Endothelial cell of umbilical vein (primary cell): Measurements from ENCODE around the gene WNT10A. TPM values are rescaled to one million over a fixed set of nuclear protein-coding genes. Genes with fewer than 3 reads are reported as not detected.
"Not testable (repeated sequence)": the region's sequence is repeated elsewhere in the genome, so short reads cannot be mapped to it uniquely, and the experiment has no call there.

Source experiments
- BruUV-seq: library from RNA; stranded (reverse); fragments of 400-500 nt; replicated peaks from 2 replicates; lab custom pipeline; 2021; lab: Mats Ljungman, UMichigan
- CTCF ChIA-PET: fragments of 300-600, 350-600 bp; sonication (Branson Sonifier 250); formaldehyde crosslinking; loops from one replicate; lab custom pipeline; 2021; ENCODE audit warnings: antibody characterized with exemption, inconsistent platforms; lab: Charles Lee
- POLR2A ChIA-PET: fragments of 300-600, 350-600 bp; sonication (Branson Sonifier 250); formaldehyde crosslinking; loops from one replicate; lab custom pipeline; 2021; ENCODE audit warnings: antibody characterized with exemption, inconsistent platforms; lab: Charles Lee
- DNase-seq: peaks from one replicate; pipeline ENCODE4 v3.0.0-alpha.2; 2011; ENCODE audit warnings: low read depth, low spot score
- FAIRE-seq: peaks from 2 replicates; lab custom pipeline; 2011; peaks lifted over from hg19 to GRCh38; lab: Jason Lieb, UNC
- H2AFZ ChIP-seq: 2 replicates; pipeline ENCODE4 v1.6.0; 2012; ENCODE audit warnings: low read depth, low read length, control low read depth, inconsistent platforms
- H3K27ac ChIP-seq: 2 replicates; pipeline ENCODE4 v1.5.1; 2011; ENCODE audit warnings: low read depth, mild to moderate bottlenecking, control low read depth, low read length, moderate library complexity; ENCODE audit not compliant: insufficient read depth
- H3K27me3 ChIP-seq, 2 experiments: 2 replicates each; pipeline versions ENCODE4 v1.6.0 to v1.6.1; 2011; ENCODE audit warnings: low read length in 2 of 2, mixed read lengths in 1 of 2; ENCODE audit not compliant: control insufficient read depth in 2 of 2, insufficient read depth in 2 of 2
- H3K36me3 ChIP-seq, 2 experiments: 2 replicates in 1 of 2; 3 replicates in 1 of 2; pipeline ENCODE4 v1.5.1; 2011; ENCODE audit warnings: low read length in 2 of 2, mild to moderate bottlenecking in 1 of 2, moderate library complexity in 1 of 2; ENCODE audit not compliant: control insufficient read depth in 2 of 2, insufficient read depth in 2 of 2; ENCODE audit errors: extremely low read depth in 1 of 2
- H3K4me1 ChIP-seq: 3 replicates; pipeline ENCODE4 v1.5.1; 2011; ENCODE audit warnings: mild to moderate bottlenecking, low read length; ENCODE audit not compliant: control insufficient read depth, insufficient read depth; ENCODE audit errors: extremely low read depth
- H3K4me2 ChIP-seq: 2 replicates; pipeline ENCODE4 v1.6.1; 2011; ENCODE audit warnings: low read length, control low read depth, mixed read lengths; ENCODE audit not compliant: insufficient read depth
- H3K4me3 ChIP-seq, 3 experiments: fragments of 200-600 bp in 1 of 3; sonication (generic), shearing (Covaris generic) in 1 of 3; replicated peaks in 1 of 3; 2 replicates each; pipeline ENCODE4 v1.5.1; 2011 to 2016; ENCODE audit warnings: control low read depth in 3 of 3, low read length in 3 of 3, mild to moderate bottlenecking in 2 of 3, inconsistent platforms in 1 of 3, low read depth in 1 of 3, moderate library complexity in 1 of 3; ENCODE audit not compliant: insufficient read depth in 1 of 3
- H3K79me2 ChIP-seq: 2 replicates; pipeline ENCODE4 v1.6.0; 2012; ENCODE audit warnings: low read length, inconsistent platforms; ENCODE audit not compliant: control insufficient read depth, insufficient read depth
- H3K9ac ChIP-seq: replicated peaks from 2 replicates; pipeline ENCODE3; 2011; ENCODE audit warnings: low read length, control low read depth; ENCODE audit not compliant: insufficient read depth; ENCODE audit errors: extremely low read depth
- H3K9me1 ChIP-seq: replicated peaks from 3 replicates; pipeline ENCODE4 v1.6.0; 2011; ENCODE audit warnings: mild to moderate bottlenecking, low read length; ENCODE audit not compliant: control insufficient read depth, insufficient read depth; ENCODE audit errors: extremely low read depth
- H3K9me3 ChIP-seq: replicated peaks from 2 replicates; pipeline ENCODE4 v1.5.1; 2012; ENCODE audit warnings: low read length, inconsistent platforms; ENCODE audit not compliant: control insufficient read depth, insufficient read depth
- H4K20me1 ChIP-seq: replicated peaks from 2 replicates; pipeline ENCODE3; 2011; ENCODE audit warnings: mild to moderate bottlenecking, low read length; ENCODE audit not compliant: control insufficient read depth, insufficient read depth; ENCODE audit errors: extremely low read depth
- EZH2 ChIP-seq: IDR thresholded peaks from 2 replicates; pipeline ENCODE4 v1.6.1; 2012; ENCODE audit warnings: borderline replicate concordance, low read depth, mild to moderate bottlenecking, moderate library complexity, low read length, inconsistent platforms; ENCODE audit not compliant: severe bottlenecking
- GATA2 ChIP-seq: IDR thresholded peaks from 2 replicates; pipeline ENCODE4 v1.7.0; 2011; ENCODE audit warnings: low read depth, mild to moderate bottlenecking, moderate library complexity, mixed read lengths, low read length; ENCODE audit not compliant: insufficient read length, insufficient read depth
- POLR2A ChIP-seq: IDR thresholded peaks from 2 replicates; pipeline ENCODE4 v1.6.1; 2012; ENCODE audit warnings: low read depth, mild to moderate bottlenecking, control low read depth, low read length
- dilution Hi-C: fragments of 300-500 bp; cut with MboI; formaldehyde crosslinking; loops from one replicate; pipeline ENCODE4 v1.15.0; 2019; ENCODE audit warnings: low sequenced_read_pairs; ENCODE audit not compliant: extremely low pct_ligation_motif_present
- intact Hi-C: fragments of 100-400 bp; cut with micrococcal nuclease; formaldehyde crosslinking; loops from one replicate; pipeline ENCODE4 v1.10.0; 2022
- polyA plus RNA-seq, 4 experiments: library from polyadenylated mRNA; depleted of rRNA in 3 of 4; stranded (reverse) in 3 of 4; unstranded in 1 of 4; fragments of >200 nt; gene quantifications; 2 replicates each; pipeline versions ENCODE4 v1.2.1 to v1.2.3, GENCODE V29; 2011 to 2012; ENCODE audit warnings: missing spikeins in 1 of 4
- total RNA-seq: library from RNA; stranded (reverse); gene quantifications from 2 replicates; pipeline ENCODE4 v1.2.3, GENCODE V29; 2021
- TF ChIP-seq, protein P1 (sequence below): IDR thresholded peaks from 2 replicates; pipeline ENCODE4 v1.6.1; 2011; ENCODE audit not compliant: insufficient read depth, insufficient read length
- TF ChIP-seq, protein P2 (sequence below), 2 donors: IDR thresholded peaks; 1 replicate in 1 of 2; 2 replicates in 1 of 2; pipeline ENCODE4 v1.5.1; 2011; ENCODE audit warnings: low read length in 2 of 2, mild to moderate bottlenecking in 2 of 2, moderate library complexity in 2 of 2, control low read depth in 1 of 2, inconsistent platforms in 1 of 2, low read depth in 1 of 2; ENCODE audit not compliant: insufficient read depth in 1 of 2; ENCODE audit errors: extremely low read depth in 1 of 2

WNT10A gene
- total and polyA plus RNA-seq, 2 donors (not counting 3 experiments of a cell fraction or from before 2014, with no cell fraction given), result not detected

DNA sequence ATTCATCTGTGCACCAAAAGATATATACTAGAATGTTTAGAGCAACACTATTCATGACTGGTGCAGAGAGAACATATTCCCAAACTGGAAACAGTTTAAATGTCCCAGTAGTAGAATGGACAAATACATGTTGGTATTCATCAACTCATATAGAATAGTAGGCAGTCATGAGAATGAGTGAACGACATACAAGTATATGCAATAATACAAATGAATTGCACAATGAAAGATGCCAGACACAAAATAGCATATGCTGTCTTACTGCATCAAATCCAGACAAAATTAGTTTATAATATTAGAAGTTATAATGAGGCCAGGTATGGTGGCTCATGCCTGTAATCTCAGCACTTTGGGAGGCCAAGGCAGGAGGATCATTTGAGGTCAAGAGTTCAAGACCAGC, 40.8 kb upstream of the WNT10A start:
- Histone ChIP-seq H3K9ac (no peak overlapping the region), H3K4me1 (no peaks in the 10 kb centered on the region), H3K9me3 (no peaks in the 10 kb centered on the region), H3K9me1 (no peaks in the 10 kb centered on the region), H3K4me3 (no peak overlapping the region), H3K27ac (no peak overlapping the region), H3K79me2 (no peaks in the 10 kb centered on the region), H3K36me3 (no peaks in the 10 kb centered on the region), H3K4me2 (no peak overlapping the region), H4K20me1 (no peaks in the 10 kb centered on the region), H2AFZ (no peak overlapping the region), H3K27me3 (peaks cover 2 to 5% of the 10 kb centered on the region in 2 experiments)
- no peak for DNase-seq
- no peak for FAIRE-seq
- no TSS peak for BruUV-seq
- ChIA-PET POLR2A (no interaction called here), CTCF (interaction anchor here (4.1 kb wide), 1 partner anchor 8 kb away, joined by 22 read pairs; no protein-coding TSS in a partner anchor)
- dilution Hi-C loops (no loop called here), intact Hi-C loops (no loop called here)
- TF ChIP-seq, protein P1, sequence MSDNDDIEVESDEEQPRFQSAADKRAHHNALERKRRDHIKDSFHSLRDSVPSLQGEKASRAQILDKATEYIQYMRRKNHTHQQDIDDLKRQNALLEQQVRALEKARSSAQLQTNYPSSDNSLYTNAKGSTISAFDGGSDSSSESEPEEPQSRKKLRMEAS, result no peak
- TF ChIP-seq GATA2, result no peak
- TF ChIP-seq, protein P2, sequence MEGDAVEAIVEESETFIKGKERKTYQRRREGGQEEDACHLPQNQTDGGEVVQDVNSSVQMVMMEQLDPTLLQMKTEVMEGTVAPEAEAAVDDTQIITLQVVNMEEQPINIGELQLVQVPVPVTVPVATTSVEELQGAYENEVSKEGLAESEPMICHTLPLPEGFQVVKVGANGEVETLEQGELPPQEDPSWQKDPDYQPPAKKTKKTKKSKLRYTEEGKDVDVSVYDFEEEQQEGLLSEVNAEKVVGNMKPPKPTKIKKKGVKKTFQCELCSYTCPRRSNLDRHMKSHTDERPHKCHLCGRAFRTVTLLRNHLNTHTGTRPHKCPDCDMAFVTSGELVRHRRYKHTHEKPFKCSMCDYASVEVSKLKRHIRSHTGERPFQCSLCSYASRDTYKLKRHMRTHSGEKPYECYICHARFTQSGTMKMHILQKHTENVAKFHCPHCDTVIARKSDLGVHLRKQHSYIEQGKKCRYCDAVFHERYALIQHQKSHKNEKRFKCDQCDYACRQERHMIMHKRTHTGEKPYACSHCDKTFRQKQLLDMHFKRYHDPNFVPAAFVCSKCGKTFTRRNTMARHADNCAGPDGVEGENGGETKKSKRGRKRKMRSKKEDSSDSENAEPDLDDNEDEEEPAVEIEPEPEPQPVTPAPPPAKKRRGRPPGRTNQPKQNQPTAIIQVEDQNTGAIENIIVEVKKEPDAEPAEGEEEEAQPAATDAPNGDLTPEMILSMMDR (IDR thresholded peaks at IDR 0.05; ENCODE audit: extremely low read depth in 1 of 2, insufficient read depth in 1 of 2, low read depth in 1 of 2, low read length in 2 of 2), result no peak
- TF ChIP-seq POLR2A, result no peak
- no peak for TF ChIP-seq EZH2

DNA sequence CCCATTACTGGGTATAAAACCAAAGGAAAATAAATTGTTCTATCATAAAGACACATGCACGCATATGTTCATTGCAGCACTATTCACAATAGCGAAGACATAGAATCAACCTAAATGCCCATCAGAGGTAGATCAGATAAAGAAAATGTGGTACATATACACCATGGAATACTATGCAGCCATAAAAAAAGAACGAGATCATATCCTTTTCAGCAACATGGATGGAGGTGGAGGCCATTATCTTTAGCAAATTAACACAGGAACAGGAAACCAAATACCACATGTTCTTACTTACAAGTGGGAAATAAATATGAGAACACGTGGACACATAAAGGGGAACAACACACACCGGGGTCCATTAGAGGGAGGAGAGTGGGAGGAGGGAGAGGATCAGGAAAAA, 36.3 kb upstream of the WNT10A start:
- DNase-seq, H3K4me2 ChIP-seq, H3K9me3 ChIP-seq, H3K36me3 ChIP-seq, CTCF ChIA-PET, H3K27ac ChIP-seq, POLR2A ChIA-PET, BruUV-seq, H3K4me3 ChIP-seq, H3K4me1 ChIP-seq, H3K79me2 ChIP-seq, intact Hi-C loops, H3K9me1 ChIP-seq, H4K20me1 ChIP-seq, H2AFZ ChIP-seq, H3K27me3 ChIP-seq, H3K9ac ChIP-seq, dilution Hi-C loops, FAIRE-seq: not testable (repeated sequence)

DNA sequence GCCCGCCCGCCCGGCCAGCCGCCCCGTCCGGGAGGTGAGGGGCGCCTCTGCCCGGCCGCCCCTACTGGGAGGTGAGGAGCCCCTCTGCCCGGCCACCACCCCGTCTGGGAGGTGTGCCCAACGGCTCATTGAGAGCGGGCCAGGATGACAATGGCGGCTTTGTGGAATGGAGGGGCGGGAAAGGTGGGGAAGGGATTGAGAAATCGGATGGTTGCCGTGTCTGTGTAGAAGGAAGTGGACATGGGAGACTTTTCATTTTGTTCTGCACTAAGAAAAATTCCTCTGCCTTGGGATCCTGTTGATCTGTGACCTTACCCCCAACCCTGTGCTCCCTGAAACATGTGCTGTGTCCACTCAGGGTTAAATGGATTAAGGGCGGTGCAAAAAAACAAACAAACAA, 33.7 kb upstream of the WNT10A start:
- H2AFZ ChIP-seq, H3K36me3 ChIP-seq, H3K27ac ChIP-seq, H3K4me2 ChIP-seq, H3K9me3 ChIP-seq, BruUV-seq, FAIRE-seq, H3K9me1 ChIP-seq, H4K20me1 ChIP-seq, H3K4me1 ChIP-seq, DNase-seq, H3K79me2 ChIP-seq, H3K27me3 ChIP-seq, H3K4me3 ChIP-seq, H3K9ac ChIP-seq, dilution Hi-C loops, POLR2A ChIA-PET: not testable (repeated sequence)
- CTCF ChIA-PET, result interaction anchor here (0.6 to 4.0 kb wide), 79 partner anchors 9 to 575 kb away, joined by 3 to 131 read pairs (median 5); partner anchors contain the start of genes BCS1L, CYP27A1, PLCD4 and PRKAG3
- intact Hi-C loops, result loop anchor here (1.0 to 5.0 kb wide), 9 partner anchors 66 to 440 kb away; partner anchors contain the start of genes CNOT9, RNF25, STK36 and USP37
